ENCODE results near the gene UGT1A10. TPM values are rescaled to one million over a fixed set of nuclear protein-coding genes. Genes with fewer than 3 reads are reported as not detected.

UGT1A10 gene
- total RNA-seq, 1 donor from 2014 or later: not detected

- DNase-seq (ENCODE audit: low read depth) (no peak), FAIRE-seq (no peak)
- H3K36me3 ChIP-seq (ENCODE audit: control insufficient read depth, insufficient read depth, low read length): no peaks in the 10 kb centered on the region
- H3K27me3 ChIP-seq (ENCODE audit: control insufficient read depth, insufficient read depth, low read length): no peaks in the 10 kb centered on the region
- TF ChIP-seq CTCF (IDR thresholded peaks at IDR 0.05; ENCODE audit: insufficient read depth, low read length, severe bottlenecking): no peak
- H3K4me3 ChIP-seq (ENCODE audit: low read depth, low read length): no peak overlapping the region
Measured at GRCh38 chr2:233780771-233781170, 144.5 kb downstream of the UGT1A10 start.

GRCh38 chr2:233789554-233789953 lies 153.3 kb downstream of the UGT1A10 start:
- Histone ChIP-seq H3K27me3 (ENCODE audit: control insufficient read depth, insufficient read depth, low read length) (no peaks in the 10 kb centered on the region), H3K4me3 (ENCODE audit: low read depth, low read length) (no peak overlapping the region), H3K36me3 (ENCODE audit: control insufficient read depth, insufficient read depth, low read length) (no peaks in the 10 kb centered on the region)
- DNase-seq (ENCODE audit: low read depth): no peak
- TF ChIP-seq CTCF (IDR thresholded peaks at IDR 0.05; ENCODE audit: insufficient read depth, low read length, severe bottlenecking): no peak
- FAIRE-seq: no peak

- no peak for TF ChIP-seq CTCF (IDR thresholded peaks at IDR 0.05; ENCODE audit: insufficient read depth, low read length, severe bottlenecking)
- Histone ChIP-seq H3K4me3 (ENCODE audit: low read depth, low read length) (no peak overlapping the region), H3K27me3 (ENCODE audit: control insufficient read depth, insufficient read depth, low read length) (no peaks in the 10 kb centered on the region), H3K36me3 (ENCODE audit: control insufficient read depth, insufficient read depth, low read length) (no peaks in the 10 kb centered on the region)
- no peak for FAIRE-seq
- DNase-seq (ENCODE audit: low read depth): no peak
Measured at GRCh38 chr2:233791151-233791882, 155.1 kb downstream of the UGT1A10 start.

GRCh38 chr2:233791883-233792329 lies 155.7 kb downstream of the UGT1A10 start:
- Histone ChIP-seq H3K27me3 (ENCODE audit: control insufficient read depth, insufficient read depth, low read length) (no peaks in the 10 kb centered on the region), H3K36me3 (ENCODE audit: control insufficient read depth, insufficient read depth, low read length) (no peaks in the 10 kb centered on the region), H3K4me3 (ENCODE audit: low read depth, low read length) (no peak overlapping the region)
- DNase-seq (ENCODE audit: low read depth) (no peak), FAIRE-seq (no peak)
- TF ChIP-seq CTCF (IDR thresholded peaks at IDR 0.05; ENCODE audit: insufficient read depth, low read length, severe bottlenecking): no peak

GRCh38 chr2:233792720-233793119 lies 156.5 kb downstream of the UGT1A10 start:
- H3K27me3 ChIP-seq (ENCODE audit: control insufficient read depth, insufficient read depth, low read length): no peaks in the 10 kb centered on the region
- no peaks in the 10 kb centered on the region for H3K36me3 ChIP-seq (ENCODE audit: control insufficient read depth, insufficient read depth, low read length)
- DNase-seq (ENCODE audit: low read depth) (no peak), FAIRE-seq (no peak)
- no peak for TF ChIP-seq CTCF (IDR thresholded peaks at IDR 0.05; ENCODE audit: insufficient read depth, low read length, severe bottlenecking)
- H3K4me3 ChIP-seq (ENCODE audit: low read depth, low read length): no peak overlapping the region

Data from bronchial epithelial cell (primary cell).